ENCODE data around the gene CTAGE4.
"Not testable (repeated sequence)": the region's sequence is repeated elsewhere in the genome, so short reads cannot be mapped to it uniquely, and the experiment has no call there.

CTAGE4 gene

GRCh38 chr7:144217200-144217599, 33.9 kb downstream of the CTAGE4 start:
- not testable (repeated sequence) for DNase-seq

GRCh38 chr7:144218581-144218980, 35.3 kb downstream of the CTAGE4 start:
- not testable (repeated sequence) for DNase-seq

- DNase-seq, result not testable (repeated sequence)
These were observed 35.9 kb downstream of the CTAGE4 start for GRCh38 chr7:144219149-144219548.

- not testable (repeated sequence) for DNase-seq
These were observed 37.3 kb downstream of the CTAGE4 start for GRCh38 chr7:144220531-144220930.

GRCh38 chr7:144223675-144224074, 40.4 kb downstream of the CTAGE4 start:
- DNase-seq, result not testable (repeated sequence)

GRCh38 chr7:144226866-144227265, 43.6 kb downstream of the CTAGE4 start:
- DNase-seq, result not testable (repeated sequence)

- DNase-seq, result not testable (repeated sequence)
These were observed 45.5 kb downstream of the CTAGE4 start for GRCh38 chr7:144228810-144229209.

- not testable (repeated sequence) for DNase-seq
These were observed 47.8 kb downstream of the CTAGE4 start for GRCh38 chr7:144231027-144231426.

GRCh38 chr7:144233039-144233438, 49.8 kb downstream of the CTAGE4 start:
- not testable (repeated sequence) for DNase-seq

Measured in NCI-H510A treated with DMSO at 0.1 percent for 48 hours (cell line).